HuH-7 (cell line): ENCODE measurements around the gene FCRL5.
"Not testable (repeated sequence)": the region's sequence is repeated elsewhere in the genome, so short reads cannot be mapped to it uniquely, and the experiment has no call there.

ENCODE experiments used
- DNase-seq: peaks from one replicate; pipeline ENCODE4 v3.0.0; 2011; ENCODE audit warnings: low spot score

FCRL5 gene

GRCh38 chr1:157551694-157552693, at the start of gene FCRL5:
FCRL5 (minus strand) TSS chr1:157552515; CDS start chr1:157552362, 153 bp downstream.
- DNase-seq = no peak

GRCh38 chr1:157600236-157600635, 47.9 kb upstream of the FCRL5 start:
- DNase-seq = no peak

GRCh38 chr1:157597959-157598667, 45.8 kb upstream of the FCRL5 start, which contains the start of gene FCRL4:
FCRL4 (minus strand) TSS chr1:157598085; CDS start chr1:157597944, 141 bp downstream.
- no peak for DNase-seq

GRCh38 chr1:157596384-157596783, 44.1 kb upstream of the FCRL5 start:
- no peak for DNase-seq

- DNase-seq = no peak
Observed at GRCh38 chr1:157595356-157595755, 43.0 kb upstream of the FCRL5 start.

- no peak for DNase-seq
Observed at GRCh38 chr1:157585984-157586383, 33.7 kb upstream of the FCRL5 start.

- no peak for DNase-seq
Observed at GRCh38 chr1:157584503-157584902, 32.2 kb upstream of the FCRL5 start.

- no peak for DNase-seq
Observed at GRCh38 chr1:157580828-157581210, 28.5 kb upstream of the FCRL5 start.

GRCh38 chr1:157580179-157580827, 28.0 kb upstream of the FCRL5 start:
- DNase-seq = peak; percentile 46

- DNase-seq = no peak
Observed at GRCh38 chr1:157577420-157577819, 25.1 kb upstream of the FCRL5 start.

- no peak for DNase-seq
Observed at GRCh38 chr1:157575744-157576143, 23.4 kb upstream of the FCRL5 start.

- no peak for DNase-seq
Observed at GRCh38 chr1:157574836-157575235, 22.5 kb upstream of the FCRL5 start.

- DNase-seq = no peak
Observed at GRCh38 chr1:157566484-157567300, 14.4 kb upstream of the FCRL5 start.

- no peak for DNase-seq
Observed at GRCh38 chr1:157562515-157562914, 10.2 kb upstream of the FCRL5 start.

GRCh38 chr1:157558119-157558518, 5.8 kb upstream of the FCRL5 start:
- DNase-seq = no peak

GRCh38 chr1:157548081-157548480, 4.2 kb downstream of the FCRL5 start:
- DNase-seq = not testable (repeated sequence)

- DNase-seq = no peak
Observed at GRCh38 chr1:157542676-157543075, 9.6 kb downstream of the FCRL5 start.

GRCh38 chr1:157540852-157541251, 11.5 kb downstream of the FCRL5 start:
- DNase-seq = no peak

GRCh38 chr1:157540160-157540748, 12.1 kb downstream of the FCRL5 start:
- no peak for DNase-seq

GRCh38 chr1:157539568-157539967, 12.7 kb downstream of the FCRL5 start:
- DNase-seq = no peak

- DNase-seq = no peak
Observed at GRCh38 chr1:157532569-157532968, 19.7 kb downstream of the FCRL5 start.
